SK-N-MC (cell line): ENCODE measurements around the gene TBX1.

Source experiments
- DNase-seq: peaks from one replicate; pipeline ENCODE4 v3.0.0-alpha.2; 2011; ENCODE audit warnings: low read depth, low spot score
- H3K27ac ChIP-seq: fragments of 200-600 bp; sonication (generic); 2 replicates; pipeline ENCODE4 v1.5.1; 2016; ENCODE audit warnings: mixed run types
- H3K36me3 ChIP-seq: fragments of 200-600 bp; sonication (generic); 2 replicates; pipeline ENCODE4 v1.6.1; 2017; ENCODE audit warnings: antibody characterized with exemption, low read length, mixed read lengths; ENCODE audit not compliant: insufficient read depth
- H3K4me3 ChIP-seq: fragments of 200-600 bp; sonication (generic); 2 replicates; pipeline ENCODE4 v1.5.1; 2016
- H3K9ac ChIP-seq: fragments of 200-600 bp; sonication (generic); 2 replicates; pipeline ENCODE4 v1.8.0; 2017; ENCODE audit warnings: mixed run types, mixed read lengths; ENCODE audit not compliant: insufficient read length
- H3K9me3 ChIP-seq: fragments of 200-600 bp; sonication (generic); 2 replicates; pipeline ENCODE4 v1.6.1; 2017; ENCODE audit warnings: low read depth, mild to moderate bottlenecking, antibody characterized with exemption, low read length, moderate library complexity, mixed read lengths
- EZH2 ChIP-seq: fragments of 200-600 bp; sonication (generic); IDR thresholded peaks from one replicate; pipeline ENCODE4 v1.6.1; 2017; ENCODE audit warnings: antibody characterized with exemption
- FOXP2 ChIP-seq: optimal IDR thresholded peaks from 2 replicates; pipeline ENCODE3; 2011; ENCODE audit warnings: mild to moderate bottlenecking, moderate library complexity; ENCODE audit not compliant: insufficient read depth; ENCODE audit errors: extremely low read length, control extremely low read depth
- POLR2AphosphoS5 ChIP-seq: IDR thresholded peaks from 2 replicates; pipeline ENCODE4 v1.6.1; 2012; ENCODE audit warnings: mild to moderate bottlenecking, low read depth, low read length, borderline replicate concordance

The TBX1 gene

GRCh38 chr22:19795617-19796008, 35.0 kb downstream of the TBX1 start:
- Histone ChIP-seq H3K4me3 (no peak overlapping the region), H3K9ac (no peak overlapping the region), H3K9me3 (no peaks in the 10 kb centered on the region), H3K36me3 (0 out of 2 replicates have a peak, but pooled peaks cover 4% of the 10 kb centered on the region), H3K27ac (peak overlapping the region; percentile 12; the same call in 1 of the 2 replicates)
- TF ChIP-seq POLR2AphosphoS5 (no peak), EZH2 (no peak), FOXP2 (no peak)
- no peak for DNase-seq

DNA sequence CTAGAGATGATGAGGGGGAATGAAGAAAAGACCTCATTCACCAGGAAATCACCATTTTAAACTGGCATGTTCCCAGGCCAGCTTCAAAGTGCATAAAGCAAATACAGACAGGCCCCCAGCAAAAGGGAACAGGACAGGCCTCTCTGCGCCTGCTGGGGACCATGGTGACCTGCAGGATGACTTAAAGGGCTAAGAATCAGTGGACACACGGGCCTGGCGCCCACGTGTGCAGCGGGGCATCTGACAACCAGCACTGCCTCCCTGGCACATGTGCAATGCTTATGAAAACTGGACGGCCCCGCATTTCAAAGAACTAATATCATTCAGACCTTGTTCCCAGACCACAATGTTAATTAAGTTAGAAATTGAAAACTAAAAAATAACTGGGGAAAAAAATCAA, 35.6 kb downstream of the TBX1 start:
- no peak for DNase-seq
- H3K4me3 ChIP-seq: no peak overlapping the region
- no peaks in the 10 kb centered on the region for H3K9me3 ChIP-seq
- 0 out of 2 replicates have a peak, but pooled peaks cover 4% of the 10 kb centered on the region for H3K36me3 ChIP-seq
- H3K27ac ChIP-seq: peak overlapping the region; percentile 12; the same call in 1 of the 2 replicates
- H3K9ac ChIP-seq: no peak overlapping the region
- TF ChIP-seq FOXP2 (no peak), EZH2 (no peak), POLR2AphosphoS5 (no peak)

DNA sequence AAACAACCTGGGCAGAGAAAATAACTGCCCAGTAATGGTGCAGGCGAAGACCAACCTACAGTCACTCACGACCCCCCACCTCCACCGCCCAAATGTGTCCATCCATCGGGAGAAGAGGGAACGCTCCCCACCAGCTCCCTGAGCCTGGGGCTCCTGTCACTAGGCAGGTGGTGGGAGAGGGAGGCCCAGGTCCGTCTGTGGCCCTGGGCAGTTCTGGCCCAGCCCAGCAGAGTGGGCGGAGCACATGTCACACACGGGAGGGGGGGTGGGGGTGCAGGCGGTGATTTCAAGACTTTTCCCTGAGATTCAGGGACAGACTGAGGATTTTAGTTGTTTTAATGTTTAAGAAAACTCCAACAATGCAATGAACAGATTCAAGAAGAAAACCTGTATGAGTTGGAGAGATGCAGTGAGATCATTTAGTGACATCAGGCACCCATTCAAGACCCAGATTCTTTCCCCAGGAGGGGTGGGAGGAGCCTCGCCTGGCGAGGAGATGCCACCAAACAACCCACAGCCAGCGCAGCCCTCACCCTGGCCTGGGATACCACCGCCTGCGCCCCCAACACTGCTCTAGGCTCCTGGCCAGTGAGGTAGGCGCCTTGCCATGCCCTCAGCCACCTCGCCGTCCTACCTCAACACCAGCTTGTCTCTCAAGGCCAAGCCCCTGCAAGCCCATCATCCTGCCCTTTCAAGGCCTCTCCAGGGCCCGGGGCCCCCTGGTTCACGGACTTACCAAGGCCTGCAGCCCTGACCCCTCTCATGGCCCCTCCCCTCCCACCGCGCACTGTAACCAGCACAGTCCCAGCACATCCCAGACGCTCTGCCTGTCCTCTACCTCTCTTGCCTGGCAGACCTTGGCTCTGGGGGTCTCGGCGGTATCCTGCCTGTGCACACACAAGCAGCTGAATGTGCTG, 36.8 kb downstream of the TBX1 start:
- Histone ChIP-seq H3K9me3 (no peaks in the 10 kb centered on the region), H3K27ac (no peak overlapping the region), H3K4me3 (no peak overlapping the region), H3K9ac (no peak overlapping the region), H3K36me3 (no peaks in the 10 kb centered on the region)
- DNase-seq: no peak
- TF ChIP-seq FOXP2 (no peak), EZH2 (no peak), POLR2AphosphoS5 (no peak)

DNA sequence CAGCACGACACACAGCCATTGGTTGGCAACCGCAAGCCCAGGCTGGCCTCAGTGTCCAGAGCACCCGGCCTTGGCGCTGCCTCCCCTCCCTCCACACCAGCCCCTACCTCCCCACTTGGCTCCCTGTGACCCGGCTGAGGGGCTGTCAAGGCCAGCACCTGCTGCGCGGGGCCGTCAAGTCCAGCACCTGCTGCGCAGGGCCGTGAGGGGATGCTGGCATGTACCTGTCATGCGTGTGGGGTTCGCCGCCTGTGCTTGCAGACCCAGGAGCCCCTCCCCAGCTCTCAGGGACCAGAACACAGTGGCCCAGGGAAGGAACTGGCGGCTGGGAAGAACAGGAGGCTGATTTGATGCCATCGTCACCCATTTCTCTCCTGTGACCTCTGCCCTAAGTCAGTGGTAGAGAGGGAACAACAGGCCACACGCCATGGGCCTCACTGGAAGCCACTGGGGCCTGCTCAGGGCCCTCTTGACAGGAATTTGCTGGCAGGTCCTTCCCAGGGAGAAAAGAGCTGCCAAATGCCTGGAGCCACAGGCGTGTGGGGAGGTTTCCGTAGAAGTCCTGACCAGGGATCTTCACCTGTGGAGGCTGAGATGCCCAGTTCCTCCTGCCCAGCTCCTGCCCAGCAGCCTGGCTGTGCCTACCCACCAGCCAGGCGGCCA, 37.6 kb downstream of the TBX1 start:
- H3K9me3 ChIP-seq: no peaks in the 10 kb centered on the region
- 0 out of 2 replicates have a peak overlapping the region, but pooled peaks have one; percentile 13 for H3K27ac ChIP-seq
- H3K4me3 ChIP-seq: no peak overlapping the region
- TF ChIP-seq EZH2 (no peak), POLR2AphosphoS5 (no peak), FOXP2 (no peak)
- DNase-seq: no peak
- H3K9ac ChIP-seq: no peak overlapping the region
- no peaks in the 10 kb centered on the region for H3K36me3 ChIP-seq

GRCh38 chr22:19798891-19799293, 38.3 kb downstream of the TBX1 start:
- H3K9ac ChIP-seq: no peak overlapping the region
- no peak for TF ChIP-seq FOXP2
- TF ChIP-seq EZH2: no peak
- TF ChIP-seq POLR2AphosphoS5: no peak
- no peaks in the 10 kb centered on the region for H3K9me3 ChIP-seq
- H3K4me3 ChIP-seq: no peak overlapping the region
- H3K36me3 ChIP-seq: no peaks in the 10 kb centered on the region
- no peak for DNase-seq
- peak overlapping the region; percentile 32 for H3K27ac ChIP-seq

DNA sequence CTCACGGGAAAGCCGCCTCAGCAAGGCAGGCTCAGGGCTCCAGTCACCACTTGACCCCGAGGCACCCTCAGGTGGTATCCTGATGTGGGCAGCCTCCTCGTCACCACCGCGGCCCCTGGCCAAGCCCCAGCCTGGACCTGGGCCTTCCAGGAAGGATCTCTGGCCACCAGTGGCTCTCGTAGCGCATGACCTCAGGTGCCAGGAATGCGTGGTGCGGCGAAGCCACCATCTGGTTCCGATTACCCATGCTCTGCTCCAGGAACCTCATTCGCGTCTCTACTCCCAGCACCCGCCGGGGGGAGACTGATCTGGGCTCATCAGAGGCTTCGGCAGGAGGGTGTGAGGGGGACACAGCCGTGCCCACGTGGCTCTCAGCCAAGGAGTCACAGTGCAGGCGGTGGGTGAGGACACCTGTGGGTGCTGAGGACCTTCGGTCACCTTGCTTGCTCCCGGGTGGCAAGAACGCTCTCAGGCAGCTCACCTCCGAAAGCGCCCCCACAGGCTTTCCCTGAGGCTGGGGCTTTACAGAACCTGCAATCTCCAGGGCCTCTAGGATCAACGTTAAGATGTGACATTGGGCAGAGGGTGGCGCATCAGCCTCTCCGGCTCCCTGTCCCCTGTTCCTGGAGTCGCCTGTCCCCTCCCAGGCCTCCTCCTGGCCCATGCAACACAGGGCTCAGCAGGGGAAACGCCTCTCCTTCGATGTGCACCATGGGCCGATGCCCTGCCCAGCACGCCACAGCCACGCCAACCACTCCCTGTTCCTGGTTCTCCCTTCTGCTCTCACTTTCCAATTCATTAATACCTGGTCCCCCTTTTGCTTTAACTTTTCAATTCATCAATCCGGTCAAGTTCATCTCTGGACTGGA, 39.0 kb downstream of the TBX1 start:
- H3K4me3 ChIP-seq: peak overlapping the region; percentile 24; the same call in 1 of the 2 replicates
- TF ChIP-seq EZH2: no peak
- no peak for TF ChIP-seq FOXP2
- no peak for TF ChIP-seq POLR2AphosphoS5
- no peaks in the 10 kb centered on the region for H3K9me3 ChIP-seq
- peak overlapping the region; percentile 70 for H3K27ac ChIP-seq
- H3K9ac ChIP-seq: no peak overlapping the region
- no peaks in the 10 kb centered on the region for H3K36me3 ChIP-seq
- no peak for DNase-seq

DNA sequence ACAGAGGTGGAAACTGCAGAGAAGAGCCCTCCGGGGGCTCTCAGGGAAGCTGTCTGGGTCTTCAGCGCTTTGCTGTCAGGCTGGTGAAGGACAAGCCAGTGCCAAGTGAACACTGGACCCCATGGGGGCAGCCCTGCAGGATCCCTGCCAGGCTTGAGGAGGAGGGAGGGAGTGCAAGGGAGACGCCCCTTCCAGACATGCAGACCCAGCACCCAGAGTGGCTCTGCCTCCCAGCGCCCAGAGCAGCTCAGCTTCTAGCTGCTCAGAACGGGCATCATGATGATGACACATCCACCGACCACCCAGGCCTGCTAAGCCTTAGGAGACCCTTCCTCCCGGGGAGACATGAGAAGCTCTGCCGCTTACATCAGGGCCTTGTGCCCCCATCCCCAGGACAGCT, 39.7 kb downstream of the TBX1 start:
- Histone ChIP-seq H3K36me3 (no peaks in the 10 kb centered on the region), H3K9me3 (no peaks in the 10 kb centered on the region), H3K9ac (no peak overlapping the region), H3K4me3 (no peak overlapping the region), H3K27ac (peak overlapping the region; percentile 70)
- TF ChIP-seq FOXP2 (no peak), EZH2 (no peak)
- DNase-seq: no peak
